KBM-7 (cell line): ENCODE measurements around the gene EPS8.

Experiments
- DNase-seq: peaks from one replicate; pipeline ENCODE4 v3.0.0-alpha.2; 2015
- in situ Hi-C: fragments of 300-500 bp; cut with MboI; formaldehyde crosslinking; loops from 2 replicates; pipeline ENCODE4 v1.14.3; 2020; ENCODE audit warnings: low sequenced_read_pairs, low pct_unique_long_range_greater_than_20kb, mixed read lengths

The EPS8 gene

DNA sequence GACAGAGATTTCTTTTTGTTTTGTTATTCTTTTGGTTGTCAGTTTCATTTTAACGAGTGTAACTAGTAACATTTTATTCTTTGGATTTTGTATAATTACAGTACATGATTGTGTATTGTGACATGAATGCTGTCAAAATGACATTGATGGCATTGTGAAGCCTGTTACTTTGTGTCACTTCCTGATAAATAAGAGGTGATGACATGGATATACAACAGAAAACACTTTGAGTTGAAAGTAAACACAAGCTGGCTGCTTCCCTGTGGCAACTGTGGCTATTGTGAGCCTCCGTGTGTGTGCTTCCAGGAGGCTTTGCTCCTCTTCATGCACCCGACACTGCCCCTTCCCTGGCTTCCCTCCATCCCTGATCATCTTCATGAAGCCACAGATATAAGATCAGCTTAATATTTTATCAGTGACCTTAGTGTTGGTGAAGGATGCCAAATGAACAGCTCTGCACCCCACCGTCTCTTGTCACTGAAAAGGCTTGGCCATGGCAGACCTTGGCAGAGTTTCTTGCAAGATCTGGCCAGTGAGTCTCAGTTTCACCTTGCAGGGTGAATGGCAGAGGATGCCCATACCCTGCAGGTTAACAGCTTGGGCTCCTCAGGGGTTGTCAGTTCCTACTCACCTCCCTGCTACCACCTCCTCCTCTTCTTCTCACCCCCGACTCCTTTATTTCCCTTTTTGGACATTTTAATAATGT lies 191.9 kb downstream of the EPS8 start:
- no peak for DNase-seq
- in situ Hi-C loops: no loop called here

DNA sequence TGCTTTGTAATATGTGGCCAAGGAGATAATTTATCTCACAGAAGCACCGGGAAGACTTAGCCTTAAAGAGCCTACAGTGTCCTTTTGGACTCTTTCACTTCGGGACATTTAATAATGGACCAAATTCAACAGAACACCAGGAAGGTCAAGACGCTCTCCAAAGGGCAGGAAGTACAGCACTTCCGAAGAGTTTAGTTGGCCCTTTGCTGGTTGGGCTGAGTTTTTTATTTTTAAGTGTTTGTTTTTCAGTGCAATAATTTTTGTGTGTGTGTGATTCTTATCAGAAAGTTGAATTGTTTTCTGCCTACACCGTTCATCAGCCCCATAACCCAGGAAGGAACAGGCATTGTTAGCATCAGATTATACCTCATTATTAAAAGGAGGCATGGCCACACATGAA lies 193.0 kb downstream of the EPS8 start:
- DNase-seq: no peak
- in situ Hi-C loops: no loop called here

DNA sequence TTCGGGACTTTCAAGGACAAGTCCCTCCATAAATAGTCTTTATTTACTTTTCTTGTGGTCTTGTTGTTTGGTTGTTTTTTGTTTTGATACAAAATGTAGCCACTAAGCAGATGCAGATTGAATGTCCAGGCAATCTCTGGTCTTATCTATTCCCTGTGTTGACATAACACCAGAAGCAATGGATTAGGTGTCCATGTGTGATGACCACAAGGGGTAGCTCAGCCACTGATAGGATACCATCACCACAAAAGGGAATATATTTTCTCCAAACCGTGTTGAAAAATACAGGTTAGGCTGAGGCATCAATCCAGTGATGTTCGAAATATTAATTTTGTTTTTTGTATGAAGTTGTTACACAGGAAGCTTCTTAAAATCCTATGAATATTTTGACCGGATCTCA lies 196.3 kb downstream of the EPS8 start:
- in situ Hi-C loops: no loop called here
- no peak for DNase-seq

GRCh38 chr12:15591811-15592210 lies 197.4 kb downstream of the EPS8 start:
- in situ Hi-C loops: no loop called here
- DNase-seq: no peak

DNA sequence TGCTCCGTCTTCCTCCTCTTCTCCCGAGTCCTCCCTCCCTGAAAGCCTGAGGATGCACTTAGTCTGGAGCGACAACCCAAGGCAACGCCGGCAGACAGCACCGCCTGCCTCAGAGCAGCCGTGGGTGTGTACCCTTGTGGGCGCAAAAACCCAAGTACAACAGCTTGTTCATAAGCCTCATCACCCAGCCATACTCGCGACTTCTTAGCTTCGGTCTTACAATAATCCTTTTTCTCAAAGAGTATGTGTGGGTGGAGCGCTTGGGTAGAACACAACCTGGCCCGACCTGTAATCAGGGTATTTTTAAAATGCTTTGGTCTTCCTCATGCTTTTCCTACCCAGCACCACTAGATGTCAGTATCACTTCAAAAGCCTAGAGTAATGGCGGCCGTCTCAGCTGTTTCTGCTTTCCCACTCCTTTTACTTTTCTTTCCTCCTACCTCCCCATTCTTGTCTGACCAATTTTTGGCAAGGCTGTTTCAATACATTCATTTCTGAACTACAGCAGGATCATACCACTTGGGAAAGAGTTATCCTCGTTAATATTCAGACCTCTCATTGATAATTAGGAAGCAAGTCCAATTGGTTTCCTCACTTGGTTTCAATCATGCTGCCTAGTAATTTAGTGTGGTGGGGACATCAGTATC lies 198.9 kb downstream of the EPS8 start:
- in situ Hi-C loops: no loop called here
- peak; percentile 78 for DNase-seq

GRCh38 chr12:15589328-15590032 lies 199.7 kb downstream of the EPS8 start:
- no peak for DNase-seq
- in situ Hi-C loops: loop anchor here (10.0 kb wide), 1 partner anchor 265 kb away; no protein-coding TSS in a partner anchor

DNA sequence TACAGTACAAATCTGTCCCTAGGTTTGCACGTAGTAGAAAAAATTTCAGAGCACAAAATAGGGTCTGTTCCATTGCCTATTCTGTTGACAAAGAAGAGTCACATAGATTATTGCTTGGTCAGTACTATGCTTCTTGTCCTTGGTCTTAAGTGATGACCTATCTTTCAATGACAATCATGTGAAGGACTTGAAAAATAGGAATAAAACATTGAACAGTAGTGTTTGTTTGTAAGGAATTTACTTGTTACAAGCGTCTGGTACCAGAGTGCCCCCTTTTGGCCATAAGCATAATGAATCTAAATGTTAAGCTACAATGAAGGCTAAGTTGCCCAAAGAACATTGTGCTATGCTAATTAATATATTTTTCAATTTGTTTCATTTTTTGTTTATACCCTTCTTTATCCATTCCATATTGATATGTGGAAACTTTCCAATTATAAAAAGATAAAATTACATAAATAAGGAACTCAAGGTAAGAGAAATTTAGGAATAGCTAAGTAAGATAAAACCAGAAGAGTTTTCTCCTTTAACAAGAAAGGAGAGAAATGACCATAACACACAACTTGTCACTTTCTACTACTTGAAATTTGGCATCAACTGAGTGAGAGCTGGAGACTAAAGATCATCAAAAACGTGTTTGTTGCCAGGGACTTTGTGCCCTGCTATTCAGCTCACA lies 204.7 kb downstream of the EPS8 start:
- DNase-seq: peak; percentile 45
- in situ Hi-C loops: loop anchor here (10.0 kb wide), 1 partner anchor 270 kb away; no protein-coding TSS in a partner anchor

GRCh38 chr12:15583804-15584203 lies 205.4 kb downstream of the EPS8 start:
- in situ Hi-C loops: loop anchor here (10.0 kb wide), 1 partner anchor 271 kb away; no protein-coding TSS in a partner anchor
- DNase-seq: no peak

GRCh38 chr12:15581006-15581405 lies 208.2 kb downstream of the EPS8 start:
- no peak for DNase-seq
- in situ Hi-C loops: loop anchor here (10.0 kb wide), 1 partner anchor 274 kb away; no protein-coding TSS in a partner anchor

GRCh38 chr12:15580431-15580830 lies 208.8 kb downstream of the EPS8 start:
- DNase-seq: no peak
- in situ Hi-C loops: loop anchor here (10.0 kb wide), 1 partner anchor 274 kb away; no protein-coding TSS in a partner anchor

DNA sequence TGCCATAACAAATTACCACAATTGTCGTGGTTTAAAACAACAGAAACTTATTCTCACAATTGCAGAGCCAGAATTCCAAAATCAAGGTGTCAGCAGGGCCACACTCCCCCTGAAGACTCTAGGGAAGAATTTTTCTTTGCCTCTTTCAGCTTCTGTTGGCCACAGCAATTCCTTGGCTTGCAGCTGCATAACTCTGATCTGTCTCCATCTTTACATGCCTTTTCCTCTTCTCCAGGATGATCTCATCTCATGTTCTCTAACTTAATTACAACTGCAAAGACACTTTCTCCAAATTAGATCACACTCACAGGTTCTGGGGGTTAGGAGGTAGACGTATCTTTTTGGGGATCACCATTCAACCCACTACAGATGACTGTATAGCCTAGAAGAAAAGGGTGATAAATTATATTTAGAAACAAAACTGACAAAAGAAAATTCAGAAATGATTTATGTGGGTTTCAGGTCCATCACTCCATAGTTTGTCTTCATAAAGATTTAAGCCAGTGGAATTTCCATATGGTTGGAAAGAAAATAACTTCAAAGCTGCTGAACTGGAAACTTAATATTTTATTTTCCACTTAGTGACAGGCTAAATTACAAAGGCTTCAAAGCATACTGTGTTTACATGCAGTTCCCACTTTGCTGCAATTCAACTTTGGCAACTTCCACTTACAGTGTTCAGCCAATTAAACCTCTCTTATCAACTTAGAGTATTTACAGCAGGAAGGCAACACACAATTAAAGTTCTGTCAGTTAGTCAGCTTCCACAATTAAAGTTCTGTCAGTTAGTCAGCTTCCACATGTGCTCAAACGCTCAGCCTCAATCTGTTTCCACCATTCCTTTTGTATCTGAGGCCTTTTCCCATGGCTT lies 213.3 kb downstream of the EPS8 start:
- in situ Hi-C loops: no loop called here
- DNase-seq: no peak

- no peak for DNase-seq
- in situ Hi-C loops: no loop called here
These were observed 214.8 kb downstream of the EPS8 start for GRCh38 chr12:15574353-15574752.
